Skin epidermis (tissue), 12 donors: ENCODE measurements around the gene SIPA1L3.

ENCODE experiments used
- H3K27ac ChIP-seq, 21 experiments: fragments of 200-600 bp; sonication (generic) in 11 of 21; one replicate each; pipeline ENCODE4 v1.5.0; 2020; ENCODE audit warnings: mild to moderate bottlenecking in 3 of 21, inconsistent platforms in 2 of 21, moderate library complexity in 2 of 21
- H3K4me3 ChIP-seq, 7 experiments: fragments of 200-600 bp; sonication (generic) in 2 of 7; one replicate each; pipeline ENCODE4 v1.5.0; 2020; ENCODE audit warnings: inconsistent platforms in 2 of 7, mild to moderate bottlenecking in 2 of 7, moderate library complexity in 1 of 7

The SIPA1L3 gene

DNA sequence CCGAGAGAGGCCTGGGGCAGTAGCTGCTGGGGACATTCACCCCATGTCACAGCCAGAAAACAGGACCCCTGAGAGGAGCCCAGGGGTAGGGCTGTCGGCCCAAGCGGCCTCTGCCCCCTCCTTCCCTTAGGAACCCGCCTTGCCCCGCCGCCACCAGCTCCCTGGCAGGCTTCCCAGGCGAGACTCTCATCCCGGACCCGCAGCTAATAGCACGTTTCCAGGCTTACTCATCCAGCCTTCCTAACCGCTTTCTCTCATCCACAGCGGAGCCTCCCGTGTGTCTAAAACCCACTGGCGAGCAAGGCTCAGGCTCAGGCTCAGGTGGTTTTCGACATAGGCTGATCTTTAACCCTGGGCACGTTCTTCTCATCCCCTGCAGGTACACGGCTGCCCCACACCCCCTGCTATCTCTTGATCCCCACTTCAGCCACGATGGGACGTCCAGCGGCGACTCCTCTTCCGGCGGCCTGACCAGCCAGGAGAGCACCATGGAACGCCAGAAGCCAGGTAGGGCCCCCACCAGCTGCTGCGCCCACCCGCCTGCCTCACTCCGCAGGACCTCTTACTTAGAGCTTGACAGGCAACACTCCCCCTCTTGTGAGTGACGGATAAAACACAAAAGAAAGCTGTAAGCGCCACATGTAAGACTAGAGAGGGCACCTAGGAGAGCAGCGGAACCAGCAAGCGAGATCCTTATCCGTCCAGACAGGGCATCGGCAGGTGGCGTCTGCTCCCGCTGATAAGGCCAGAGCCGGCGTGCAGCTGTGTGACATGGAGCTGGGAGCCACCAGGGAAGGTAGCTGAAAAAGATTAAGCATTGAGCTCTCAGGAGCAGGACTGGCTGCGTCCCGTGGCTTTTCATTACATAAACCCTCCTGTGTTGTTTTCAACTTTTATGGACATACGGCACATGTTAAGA is 245.7 kb downstream of the SIPA1L3 start:
- Histone ChIP-seq H3K4me3 (no peak overlapping the region), H3K27ac (no peak overlapping the region)

DNA sequence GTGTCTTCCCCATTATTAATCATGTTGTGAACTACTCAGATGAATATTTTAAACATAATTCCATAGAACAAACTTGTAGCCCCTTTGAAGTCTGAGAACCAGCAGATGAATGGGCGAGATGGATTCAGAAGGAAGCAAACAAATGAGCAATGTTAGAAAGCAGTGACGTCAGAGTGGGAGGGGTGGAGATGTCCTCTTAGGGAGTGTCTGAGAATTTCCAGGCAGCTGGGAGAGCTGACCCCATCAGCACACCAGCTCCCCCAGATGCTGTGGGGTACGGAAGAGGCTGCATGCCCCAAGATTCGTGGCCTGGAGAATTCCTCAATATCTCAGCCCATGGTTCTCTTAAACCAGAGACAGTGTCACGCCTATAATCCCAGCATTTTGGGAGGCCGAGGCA is 248.4 kb downstream of the SIPA1L3 start:
- H3K27ac ChIP-seq, result no peak overlapping the region
- H3K4me3 ChIP-seq, result no peak overlapping the region

DNA sequence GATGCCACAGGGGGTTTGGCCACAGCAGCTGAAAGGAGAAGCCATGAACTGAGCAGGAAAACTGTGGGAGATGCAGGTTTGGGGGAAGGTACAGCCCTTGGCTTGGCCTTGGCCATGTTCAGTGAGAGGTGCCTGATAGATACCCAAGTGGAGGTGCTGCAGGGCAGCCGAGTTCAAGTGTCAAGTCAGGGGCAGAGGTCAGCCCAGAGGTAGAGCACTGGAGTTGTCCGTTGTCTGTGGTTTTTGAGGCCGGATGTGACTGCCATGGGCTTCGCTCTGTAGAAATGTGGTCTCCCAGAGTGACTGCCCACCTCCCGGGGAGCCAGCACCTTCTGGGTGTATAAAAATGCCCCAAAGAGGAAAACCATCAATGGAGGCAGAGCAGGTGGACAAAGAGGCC is 251.7 kb downstream of the SIPA1L3 start:
- Histone ChIP-seq H3K4me3 (no peak overlapping the region), H3K27ac (no peak overlapping the region)

DNA sequence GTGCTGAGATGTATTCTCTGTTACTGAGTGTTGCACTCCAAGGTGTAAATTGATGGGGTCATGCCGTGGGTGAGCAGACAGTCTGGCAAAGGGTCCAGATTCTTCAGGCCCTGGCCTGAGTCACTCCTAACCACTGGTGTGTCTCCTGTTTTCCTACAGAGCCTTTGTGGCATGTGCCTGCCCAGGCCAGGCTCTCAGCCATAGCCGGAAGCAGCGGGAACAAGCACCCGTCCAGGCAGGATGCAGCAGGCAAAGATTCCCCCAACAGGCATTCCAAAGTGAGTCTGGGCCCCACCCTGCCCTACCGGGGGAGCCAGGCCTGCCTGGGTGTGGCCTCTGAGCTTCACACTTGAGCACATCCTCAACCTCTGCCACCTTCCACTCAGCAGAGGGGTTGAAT is 255.1 kb downstream of the SIPA1L3 start:
- no peak overlapping the region for H3K4me3 ChIP-seq
- peak overlapping the region in 1 of 21 experiments; percentile 54 for H3K27ac ChIP-seq

DNA sequence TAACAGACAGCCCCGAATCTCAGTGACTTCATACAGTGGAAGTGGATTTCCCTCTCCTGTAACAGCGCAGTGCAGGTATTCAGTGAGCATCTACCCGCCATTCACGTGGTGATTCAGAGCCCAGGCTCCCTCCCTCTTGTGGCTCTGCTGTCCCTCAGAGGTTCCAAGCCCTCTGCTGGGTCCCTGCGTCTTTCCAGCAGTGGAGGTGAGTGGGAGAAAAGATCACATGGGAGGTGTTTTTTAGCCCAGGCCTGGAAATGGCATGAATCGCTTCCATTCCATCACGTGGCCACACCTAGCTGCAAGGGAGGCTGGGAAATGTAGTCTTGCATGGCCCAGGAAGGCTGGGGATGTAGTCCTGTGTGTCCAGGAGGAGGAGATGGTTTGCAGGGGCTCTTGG is 255.6 kb downstream of the SIPA1L3 start:
- Histone ChIP-seq H3K4me3 (no peak overlapping the region), H3K27ac (peak overlapping the region in 1 of 21 experiments; percentile 50)

DNA sequence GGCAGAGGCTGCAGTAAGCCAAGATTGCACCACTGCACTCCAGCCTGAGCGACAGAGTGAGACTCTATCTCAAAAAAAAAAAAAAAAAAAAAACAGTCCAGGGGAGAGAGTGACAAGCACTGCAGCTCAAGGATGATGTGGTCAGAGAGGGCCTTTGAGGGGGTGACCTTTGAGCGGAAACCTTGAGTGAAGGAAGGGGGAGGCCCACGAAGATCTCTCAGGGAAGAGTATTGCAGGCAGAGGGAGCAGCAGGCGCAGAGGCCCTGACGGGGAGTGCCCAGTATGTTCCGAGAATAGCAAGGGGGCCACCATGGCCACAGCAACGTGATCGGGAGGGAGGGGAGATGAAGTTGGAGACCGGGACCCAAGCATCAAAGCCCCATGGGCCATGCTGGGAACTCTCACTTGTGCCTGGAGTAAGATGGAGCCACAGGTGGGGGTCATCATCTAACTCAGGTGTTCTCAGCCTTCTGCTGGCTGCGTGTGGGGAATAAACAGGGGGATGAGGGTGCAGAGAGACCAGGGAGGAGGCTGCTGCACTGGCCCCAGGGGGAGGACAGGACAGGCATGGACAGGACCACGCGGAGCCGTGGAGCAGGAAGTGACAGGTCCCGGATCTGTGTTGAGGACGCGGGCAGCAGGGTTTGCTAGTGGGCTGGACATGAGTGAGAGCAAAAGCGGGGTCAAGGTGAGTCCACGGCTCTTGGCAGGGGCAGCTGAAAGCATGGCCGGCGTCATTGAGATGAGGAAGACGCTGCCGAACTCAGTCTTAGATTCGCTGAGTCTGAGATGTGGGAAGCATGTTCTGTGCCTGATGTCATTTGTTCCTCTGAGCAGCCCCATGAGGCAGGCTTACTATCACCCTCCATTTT is 256.6 kb downstream of the SIPA1L3 start:
- Histone ChIP-seq H3K4me3 (no peak overlapping the region), H3K27ac (no peak overlapping the region)

DNA sequence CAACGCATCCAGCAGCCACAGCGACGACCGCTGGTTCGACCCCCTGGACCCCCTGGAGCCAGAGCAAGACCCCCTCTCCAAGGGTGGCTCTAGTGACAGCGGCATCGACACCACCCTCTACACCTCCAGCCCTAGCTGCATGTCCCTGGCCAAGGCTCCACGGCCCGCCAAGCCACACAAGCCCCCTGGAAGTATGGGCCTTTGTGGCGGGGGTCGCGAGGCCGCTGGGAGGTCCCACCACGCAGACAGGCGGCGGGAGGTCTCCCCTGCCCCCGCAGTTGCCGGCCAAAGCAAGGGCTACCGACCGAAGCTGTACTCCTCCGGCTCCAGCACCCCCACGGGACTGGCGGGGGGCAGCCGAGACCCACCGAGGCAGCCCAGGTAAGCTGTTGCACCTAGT is 257.5 kb downstream of the SIPA1L3 start:
- H3K4me3 ChIP-seq, result no peak overlapping the region
- H3K27ac ChIP-seq, result no peak overlapping the region

DNA sequence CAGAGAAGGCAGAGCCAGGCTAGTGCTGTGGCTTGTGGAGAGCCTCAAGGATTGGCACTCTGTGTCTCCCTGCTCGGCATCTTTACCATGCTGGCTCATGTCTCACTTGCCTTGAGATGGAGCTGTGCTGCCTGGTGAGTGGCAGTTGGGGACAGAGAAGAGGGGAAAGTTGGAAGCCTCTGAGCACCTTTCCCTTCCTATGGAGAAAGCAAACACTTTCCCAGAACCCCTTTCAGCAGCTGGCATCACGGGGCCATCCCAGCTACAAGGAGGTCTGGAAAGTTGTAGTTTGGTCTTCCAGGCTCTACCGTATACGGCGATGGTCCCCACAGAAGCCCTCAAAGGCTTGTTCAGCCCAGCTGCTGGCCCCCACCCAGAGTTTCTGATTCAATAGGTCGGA is 258.3 kb downstream of the SIPA1L3 start:
- Histone ChIP-seq H3K4me3 (no peak overlapping the region), H3K27ac (no peak overlapping the region)

DNA sequence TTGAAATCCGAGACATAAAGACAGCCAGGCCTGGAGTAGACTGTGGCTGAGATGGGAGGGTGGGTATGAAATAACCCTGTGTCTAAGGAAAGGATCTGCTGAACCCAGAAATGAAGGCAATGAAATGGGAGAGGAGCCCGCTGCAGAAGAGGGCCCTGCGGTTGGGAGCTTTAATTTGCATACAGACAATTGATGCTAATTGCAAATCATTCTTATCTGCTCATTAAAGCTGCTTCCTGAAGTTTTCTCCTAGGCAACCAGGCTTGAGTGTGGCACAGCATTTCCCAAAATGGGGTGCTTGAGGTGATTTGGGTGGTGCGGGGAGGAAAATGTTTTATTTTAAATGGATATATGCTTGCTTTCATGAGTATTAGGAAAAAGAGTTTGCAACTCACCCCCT is 261.6 kb downstream of the SIPA1L3 start:
- H3K27ac ChIP-seq, result no peak overlapping the region
- no peak overlapping the region for H3K4me3 ChIP-seq

DNA sequence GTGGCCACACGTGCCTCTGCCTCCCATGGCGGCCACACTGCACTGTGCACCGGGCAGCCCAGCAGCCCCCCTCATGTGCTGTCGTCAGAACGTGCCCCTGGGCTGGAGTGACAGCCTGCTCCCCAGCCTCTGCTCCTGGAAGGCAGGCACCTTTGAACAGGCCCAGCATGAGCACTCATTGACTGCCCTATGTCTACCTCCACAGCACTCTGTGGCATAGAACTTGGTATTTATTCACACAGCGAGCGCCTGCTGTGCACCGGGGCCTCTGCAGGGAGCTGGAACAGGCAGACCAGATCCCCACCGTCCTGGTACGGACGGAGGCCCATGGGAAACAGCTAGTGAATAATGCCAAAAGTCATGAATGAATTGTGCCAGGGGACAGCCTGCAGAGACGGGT is 263.3 kb downstream of the SIPA1L3 start:
- Histone ChIP-seq H3K4me3 (no peak overlapping the region), H3K27ac (no peak overlapping the region)

DNA sequence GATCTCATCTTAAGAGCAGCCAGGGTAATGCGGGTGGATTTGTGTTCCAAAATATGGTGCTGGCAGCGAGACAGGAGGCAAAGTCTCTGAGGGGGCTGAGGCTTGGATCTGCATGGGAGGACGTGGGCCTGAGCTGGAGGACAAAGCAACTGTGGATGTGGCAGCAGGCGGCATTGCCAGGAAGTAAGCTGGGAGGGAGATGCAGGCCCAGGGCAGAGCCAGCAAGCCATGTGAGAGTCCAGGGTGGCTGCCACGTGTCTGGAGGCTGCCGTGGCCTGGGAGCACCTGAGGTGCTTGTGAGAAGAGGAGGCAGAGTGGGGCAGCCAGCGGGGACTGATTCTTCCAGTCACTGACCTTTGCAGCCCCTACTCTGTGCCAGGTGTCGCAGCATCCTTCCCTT is 265.0 kb downstream of the SIPA1L3 start:
- peak overlapping the region in 4 of 21 experiments; percentile 28 to 44 (median 35) for H3K27ac ChIP-seq

DNA sequence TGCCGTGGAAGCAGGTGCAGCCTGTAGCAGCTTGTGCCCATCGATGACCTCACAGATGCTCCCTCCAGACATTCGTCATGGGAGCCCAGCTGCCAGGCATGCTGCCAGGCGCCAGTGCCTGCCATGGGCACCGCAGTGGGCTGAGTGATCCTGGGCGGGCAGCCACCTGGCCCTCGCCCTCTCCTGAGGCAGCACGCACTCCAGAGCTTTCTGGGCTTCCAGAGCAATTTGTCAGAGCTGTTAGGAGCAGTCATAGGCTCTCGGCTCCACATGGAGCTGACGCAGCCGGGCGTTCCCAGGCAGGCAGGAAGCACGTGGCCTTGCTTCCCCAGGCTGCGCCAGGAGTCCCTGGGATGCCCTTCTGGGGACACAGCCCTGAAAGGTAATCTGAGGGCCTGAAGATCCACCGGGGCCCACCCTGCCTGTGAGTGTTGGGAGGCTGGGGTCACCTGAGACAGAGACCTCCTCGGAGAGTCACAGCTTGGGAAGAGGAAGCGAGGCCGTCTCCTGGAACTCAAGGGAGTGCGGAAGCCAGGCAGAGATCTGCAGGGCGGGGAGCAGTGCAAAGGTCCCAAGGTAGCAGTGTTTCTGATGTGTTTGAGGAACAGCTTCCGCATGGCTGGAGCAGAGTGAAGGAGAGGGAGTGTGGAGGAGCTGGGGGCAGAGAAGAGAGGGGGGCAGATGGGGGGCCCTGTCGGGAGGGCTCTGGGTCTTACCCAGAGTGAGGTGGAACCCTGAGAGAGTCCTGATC is 266.5 kb downstream of the SIPA1L3 start:
- peak overlapping the region in 18 of 21 experiments; percentile 41 to 86 (median 76) for H3K27ac ChIP-seq

More for the DNA sequence above, 265.0 kb downstream of the SIPA1L3 start:
- H3K4me3 ChIP-seq, result no peak overlapping the region

DNA sequence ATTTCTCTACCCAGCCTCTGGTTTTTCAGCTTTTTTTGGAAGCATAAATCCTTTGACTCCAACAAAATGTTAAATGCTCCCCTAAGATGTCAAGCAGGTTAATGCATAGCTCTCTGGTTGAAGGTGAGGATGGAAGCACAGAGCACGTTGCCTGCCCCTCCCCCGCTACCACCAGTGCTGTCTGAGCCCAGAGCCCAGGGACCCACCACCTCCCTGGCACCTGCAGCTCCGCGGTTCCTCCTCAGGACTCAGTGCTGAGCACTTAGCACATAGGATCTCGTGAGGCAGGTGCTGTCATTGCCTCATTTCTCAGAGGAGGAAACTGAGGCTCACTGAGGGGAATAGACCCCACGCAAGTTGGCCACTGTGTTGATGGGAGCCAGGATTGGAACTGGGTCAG is 268.4 kb downstream of the SIPA1L3 start:
- H3K4me3 ChIP-seq, result no peak overlapping the region

More for the DNA sequence above, 266.5 kb downstream of the SIPA1L3 start:
- H3K4me3 ChIP-seq, result no peak overlapping the region

DNA sequence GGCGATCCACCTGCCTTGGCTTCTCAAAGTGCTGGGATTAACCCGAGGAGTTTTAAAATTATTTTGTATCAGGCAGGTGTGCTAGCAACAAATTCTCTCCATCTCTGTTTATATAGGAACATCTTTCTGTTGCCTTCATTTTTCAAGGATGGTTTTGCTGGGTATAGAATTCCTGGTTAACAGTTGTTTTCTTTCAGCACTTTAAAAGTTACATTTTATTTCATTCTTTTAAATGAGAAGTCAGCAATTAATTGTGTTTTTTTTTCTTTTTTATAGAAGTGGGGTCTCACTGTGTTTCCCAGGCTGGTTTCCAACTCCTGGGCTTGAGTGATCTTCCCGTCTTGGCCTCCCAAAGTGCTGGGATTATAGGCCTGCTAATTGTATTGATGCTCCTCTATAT is 273.1 kb downstream of the SIPA1L3 start:
- Histone ChIP-seq H3K4me3 (no peak overlapping the region), H3K27ac (no peak overlapping the region)

More for the DNA sequence above, 268.4 kb downstream of the SIPA1L3 start:
- H3K27ac ChIP-seq, result no peak overlapping the region

DNA sequence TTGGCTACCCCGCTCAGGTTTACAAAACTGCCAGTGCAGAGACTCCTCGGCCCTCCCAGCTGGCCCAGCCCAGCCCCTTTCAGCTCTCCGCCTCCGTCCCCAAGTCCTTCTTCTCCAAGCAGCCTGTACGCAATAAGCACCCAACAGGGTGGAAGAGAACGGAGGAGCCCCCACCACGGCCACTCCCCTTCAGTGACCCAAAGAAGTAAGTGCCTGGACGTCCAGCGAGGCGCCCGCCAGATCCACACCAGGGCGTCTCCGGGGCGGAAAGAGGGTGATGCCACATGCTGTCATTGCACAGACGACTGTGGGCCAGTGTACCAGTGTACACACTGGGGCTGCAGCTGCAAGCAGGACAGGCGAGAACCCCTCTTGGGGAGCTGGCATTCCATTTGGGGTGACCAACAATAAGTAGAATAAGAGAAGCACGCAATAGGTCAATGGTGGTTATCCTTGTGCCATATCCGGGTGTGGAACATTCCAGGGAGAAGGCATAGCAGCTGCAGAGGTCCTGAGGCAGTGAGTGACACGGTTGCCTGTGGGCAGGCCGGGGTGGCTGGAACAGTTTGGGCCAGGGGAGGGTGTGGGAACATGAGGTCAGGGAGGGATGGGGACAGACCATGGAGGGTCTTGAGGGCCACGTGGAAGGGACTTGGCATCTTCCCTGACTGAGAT is 275.7 kb downstream of the SIPA1L3 start:
- H3K27ac ChIP-seq, result peak overlapping the region in 5 of 21 experiments; percentile 6 to 56 (median 8)
- H3K4me3 ChIP-seq, result no peak overlapping the region

DNA sequence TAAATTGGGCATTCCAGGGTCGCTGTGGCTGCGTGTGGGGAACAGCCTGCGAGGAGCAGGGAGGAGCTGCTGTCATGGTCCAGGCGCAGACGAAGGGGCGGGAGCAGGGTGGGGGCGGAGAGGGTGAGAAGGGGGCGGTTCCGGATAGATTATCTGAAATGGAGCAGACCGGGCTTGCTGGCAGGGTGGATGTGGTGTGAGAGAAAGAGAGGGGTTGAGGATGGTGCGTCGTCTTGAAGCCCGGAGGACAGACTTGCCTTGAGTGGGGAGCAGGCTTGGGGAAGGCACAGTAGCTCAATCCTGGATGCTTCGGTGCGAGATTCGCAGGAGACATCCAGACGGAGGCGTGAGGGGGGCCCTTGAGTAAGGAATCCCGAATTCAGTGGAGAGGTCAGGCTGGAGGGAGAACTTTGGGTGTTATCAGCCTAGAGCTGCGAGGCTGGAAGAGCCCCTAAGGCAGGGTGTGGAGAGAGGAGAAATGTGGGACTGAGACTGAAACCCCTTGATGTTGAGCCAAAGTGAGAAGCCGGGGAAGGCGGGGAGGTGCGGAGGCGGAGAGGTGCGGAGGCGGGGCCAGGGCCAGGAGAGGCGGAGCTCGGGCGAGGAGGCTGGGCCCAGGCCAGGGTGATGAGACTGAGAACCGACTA is 276.4 kb downstream of the SIPA1L3 start:
- Histone ChIP-seq H3K4me3 (peak overlapping the region in 2 of 7 experiments; percentile 1 to 19), H3K27ac (peak overlapping the region in 9 of 21 experiments; percentile 6 to 59 (median 17))

DNA sequence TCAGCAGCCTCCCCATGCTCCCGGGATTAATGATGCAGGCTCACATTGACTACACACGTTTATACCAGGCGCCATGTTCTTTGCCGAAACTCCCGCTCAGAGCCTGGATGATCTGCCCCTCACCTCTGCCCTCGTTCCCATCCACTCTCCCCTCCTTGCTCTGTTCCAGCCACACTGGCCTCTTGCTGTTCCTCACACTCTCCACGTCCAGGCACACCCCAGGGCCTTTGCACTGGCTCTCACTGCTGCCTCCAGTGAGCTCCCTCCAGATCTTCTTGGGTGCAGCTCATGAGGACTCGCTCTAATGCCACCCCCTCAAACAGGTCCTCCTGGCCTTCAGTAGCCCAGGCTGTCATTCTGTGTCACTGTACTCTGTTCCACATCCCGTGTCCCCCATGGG is 277.8 kb downstream of the SIPA1L3 start:
- no peak overlapping the region for H3K27ac ChIP-seq
- no peak overlapping the region for H3K4me3 ChIP-seq

DNA sequence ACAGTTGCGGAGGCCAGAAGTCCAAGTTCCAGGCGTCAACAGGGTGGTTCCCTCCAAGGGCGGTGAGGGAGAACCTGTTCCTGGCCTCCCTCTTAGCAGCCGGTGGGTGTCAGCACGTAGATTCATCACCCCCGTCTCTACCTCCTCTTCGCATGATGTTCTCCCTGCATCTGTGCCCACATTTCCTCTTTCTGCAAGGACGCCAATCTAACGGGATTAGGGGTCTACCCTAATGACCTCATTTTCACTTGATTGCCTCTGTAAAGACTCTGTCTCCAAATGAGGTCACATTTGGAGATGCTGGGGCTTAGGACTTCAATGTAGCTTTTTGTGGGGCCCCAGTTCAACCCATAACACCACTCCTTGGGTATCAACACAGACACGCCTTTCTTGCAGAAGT is 278.6 kb downstream of the SIPA1L3 start:
- H3K4me3 ChIP-seq, result no peak overlapping the region
- H3K27ac ChIP-seq, result no peak overlapping the region

DNA sequence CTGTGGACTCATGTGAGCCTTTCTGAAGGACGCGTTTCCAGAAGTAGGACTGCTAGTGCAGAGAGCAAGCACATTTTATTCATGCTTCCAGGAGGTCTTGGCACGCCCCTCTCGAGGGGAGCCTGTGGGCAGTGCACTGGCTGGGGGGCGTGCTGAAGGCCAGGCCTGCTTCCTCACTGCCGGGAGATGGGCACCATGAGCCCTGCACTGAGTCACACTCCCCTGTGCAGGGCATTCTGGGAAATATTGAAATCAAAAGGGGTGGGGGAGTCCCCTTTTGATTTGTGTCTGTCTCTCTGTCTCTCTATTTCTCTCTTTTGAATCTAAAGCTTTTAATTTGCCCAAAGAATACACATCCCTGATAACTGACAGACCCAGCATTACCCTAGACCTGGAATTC is 283.1 kb downstream of the SIPA1L3 start:
- Histone ChIP-seq H3K27ac (no peak overlapping the region), H3K4me3 (no peak overlapping the region)
